ENCODE data around the gene ANKRD11.

ANKRD11 gene

DNA sequence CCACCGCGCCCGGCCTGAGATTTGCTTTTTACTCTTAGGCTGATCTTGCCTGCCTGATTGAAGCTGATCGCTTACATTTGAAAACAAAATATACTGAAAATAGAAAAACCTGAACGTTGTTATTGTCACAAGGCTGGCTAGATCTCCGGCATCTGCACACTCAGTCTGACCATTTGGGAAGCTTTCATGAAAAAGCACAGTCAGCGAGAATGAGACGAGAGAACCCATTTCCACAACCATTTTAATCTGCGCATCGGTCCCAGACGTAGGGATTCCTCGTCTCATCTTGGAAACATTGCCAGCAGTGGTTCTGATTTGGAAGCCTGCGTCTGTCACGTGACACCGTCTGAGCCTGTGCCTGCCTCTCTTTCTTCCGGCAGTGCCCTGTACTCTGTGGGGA, 38.7 kb upstream of the ANKRD11 start:
- Histone ChIP-seq H2AFZ (ENCODE audit: low read depth, low read length) (no peak overlapping the region), H3K27ac (ENCODE audit: low read length, poor library complexity, severe bottlenecking) (no peak overlapping the region), H3K23ac (ENCODE audit: low read length in 2 of 2) (no peak overlapping the region), H3K4me2 (ENCODE audit: low read length, poor library complexity, severe bottlenecking) (no peak overlapping the region), H2BK120ac (ENCODE audit: low read depth, low read length) (no peak overlapping the region), H3K14ac (ENCODE audit: low read length in 2 of 2) (no peak overlapping the region), H3K4me1 (ENCODE audit: control insufficient read depth, insufficient read depth, low read depth, low read length) (peaks cover 4% of the 10 kb centered on the region), H3K27me3 (ENCODE audit: control insufficient read depth in 1 of 2, insufficient read depth in 1 of 2, low read length in 2 of 2) (no peaks in the 10 kb centered on the region), H3K4me3 (ENCODE audit: insufficient read depth in 1 of 2, low read depth in 1 of 2, low read length in 2 of 2) (no peak overlapping the region), H3K79me1 (replicated peaks; ENCODE audit: low read length, poor library complexity, severe bottlenecking) (peaks cover 21% of the 10 kb centered on the region), H2BK15ac (ENCODE audit: low read depth, poor library complexity, severe bottlenecking) (no peak overlapping the region), H4K91ac (ENCODE audit: low read length) (no peak overlapping the region), H3K18ac (ENCODE audit: low read depth in 1 of 2, low read length in 2 of 2) (no peak overlapping the region), H3K36me3 (ENCODE audit: control insufficient read depth in 1 of 2, insufficient read depth in 2 of 2, low read depth in 1 of 2, low read length in 2 of 2) (peaks cover 82 to 94% of the 10 kb centered on the region in 2 experiments), H3K9me3 (ENCODE audit: control insufficient read depth, low read length) (no peaks in the 10 kb centered on the region), H2BK12ac (ENCODE audit: low read length in 2 of 2) (no peak overlapping the region), H3K9ac (ENCODE audit: low read length) (no peak overlapping the region), H2AK5ac (ENCODE audit: low read length, severe bottlenecking) (no peak overlapping the region), H3K4ac (ENCODE audit: low read depth in 1 of 2, low read length in 2 of 2) (no peak overlapping the region), H2BK5ac (ENCODE audit: low read depth, low read length, poor library complexity, severe bottlenecking) (no peak overlapping the region), H4K8ac (ENCODE audit: low read length) (no peak overlapping the region)
- DNase-seq: no peak
- WGBS: 91% methylated on average over 16 of the region's 16 CpGs

DNA sequence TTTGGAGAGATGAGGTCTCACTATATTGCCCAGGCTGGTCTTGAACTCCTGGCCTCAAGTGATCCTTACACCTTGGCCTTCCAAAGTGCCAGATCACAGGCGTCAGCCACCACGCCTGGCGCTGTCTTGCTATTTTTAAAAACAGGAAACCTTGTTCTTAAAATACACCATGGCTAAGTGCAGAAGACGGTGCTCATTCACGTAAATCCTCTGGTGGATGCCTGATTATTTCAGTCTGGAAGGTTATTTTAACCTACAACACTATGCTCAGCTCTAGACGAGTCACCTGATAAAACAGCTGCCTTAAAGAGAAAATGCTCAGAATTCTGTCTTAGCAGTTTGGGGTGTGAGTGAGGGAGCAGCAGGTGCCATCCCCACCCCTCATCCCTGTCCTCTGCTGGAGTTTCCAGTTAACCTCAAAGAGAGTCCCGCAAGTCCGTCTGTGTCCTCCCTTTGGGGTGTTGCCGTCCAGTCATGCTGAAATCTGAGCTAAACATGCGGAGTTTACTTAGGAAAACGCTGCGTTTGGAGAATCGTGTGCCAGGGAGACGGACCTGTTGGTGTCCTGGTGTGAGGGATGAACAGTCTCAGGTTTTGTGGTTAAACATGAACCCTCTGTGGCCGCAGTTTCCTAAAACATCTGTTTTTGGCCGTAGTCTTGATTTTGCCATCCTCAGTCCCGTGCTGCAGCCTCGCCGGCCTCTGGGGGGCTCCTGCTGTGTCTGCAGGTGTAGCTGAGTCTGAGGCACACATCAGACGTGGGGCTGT, 35.0 kb upstream of the ANKRD11 start:
- 93% methylated on average over 19 of the region's 20 CpGs for WGBS
- no peak for DNase-seq
- Histone ChIP-seq H3K18ac (ENCODE audit: low read depth in 1 of 2, low read length in 2 of 2) (no peak overlapping the region), H3K9ac (ENCODE audit: low read length) (no peak overlapping the region), H4K8ac (ENCODE audit: low read length) (no peak overlapping the region), H3K14ac (ENCODE audit: low read length in 2 of 2) (no peak overlapping the region), H2BK15ac (ENCODE audit: low read depth, poor library complexity, severe bottlenecking) (no peak overlapping the region), H3K36me3 (ENCODE audit: control insufficient read depth in 1 of 2, insufficient read depth in 2 of 2, low read depth in 1 of 2, low read length in 2 of 2) (peaks cover 80 to 94% of the 10 kb centered on the region in 2 experiments), H3K4ac (ENCODE audit: low read depth in 1 of 2, low read length in 2 of 2) (no peak overlapping the region), H3K4me1 (ENCODE audit: control insufficient read depth, insufficient read depth, low read depth, low read length) (peaks cover 4% of the 10 kb centered on the region), H3K4me3 (ENCODE audit: insufficient read depth in 1 of 2, low read depth in 1 of 2, low read length in 2 of 2) (no peak overlapping the region), H3K23ac (ENCODE audit: low read length in 2 of 2) (no peak overlapping the region), H3K79me1 (replicated peaks; ENCODE audit: low read length, poor library complexity, severe bottlenecking) (peaks cover 34% of the 10 kb centered on the region), H2BK5ac (ENCODE audit: low read depth, low read length, poor library complexity, severe bottlenecking) (no peak overlapping the region), H2AFZ (ENCODE audit: low read depth, low read length) (no peak overlapping the region), H3K9me3 (ENCODE audit: control insufficient read depth, low read length) (no peaks in the 10 kb centered on the region), H3K4me2 (ENCODE audit: low read length, poor library complexity, severe bottlenecking) (no peak overlapping the region), H3K27me3 (ENCODE audit: control insufficient read depth in 1 of 2, insufficient read depth in 1 of 2, low read length in 2 of 2) (no peaks in the 10 kb centered on the region), H2BK12ac (ENCODE audit: low read length in 2 of 2) (no peak overlapping the region), H3K27ac (ENCODE audit: low read length, poor library complexity, severe bottlenecking) (no peak overlapping the region), H4K91ac (ENCODE audit: low read length) (no peak overlapping the region), H2BK120ac (ENCODE audit: low read depth, low read length) (no peak overlapping the region), H2AK5ac (ENCODE audit: low read length, severe bottlenecking) (no peak overlapping the region)

DNA sequence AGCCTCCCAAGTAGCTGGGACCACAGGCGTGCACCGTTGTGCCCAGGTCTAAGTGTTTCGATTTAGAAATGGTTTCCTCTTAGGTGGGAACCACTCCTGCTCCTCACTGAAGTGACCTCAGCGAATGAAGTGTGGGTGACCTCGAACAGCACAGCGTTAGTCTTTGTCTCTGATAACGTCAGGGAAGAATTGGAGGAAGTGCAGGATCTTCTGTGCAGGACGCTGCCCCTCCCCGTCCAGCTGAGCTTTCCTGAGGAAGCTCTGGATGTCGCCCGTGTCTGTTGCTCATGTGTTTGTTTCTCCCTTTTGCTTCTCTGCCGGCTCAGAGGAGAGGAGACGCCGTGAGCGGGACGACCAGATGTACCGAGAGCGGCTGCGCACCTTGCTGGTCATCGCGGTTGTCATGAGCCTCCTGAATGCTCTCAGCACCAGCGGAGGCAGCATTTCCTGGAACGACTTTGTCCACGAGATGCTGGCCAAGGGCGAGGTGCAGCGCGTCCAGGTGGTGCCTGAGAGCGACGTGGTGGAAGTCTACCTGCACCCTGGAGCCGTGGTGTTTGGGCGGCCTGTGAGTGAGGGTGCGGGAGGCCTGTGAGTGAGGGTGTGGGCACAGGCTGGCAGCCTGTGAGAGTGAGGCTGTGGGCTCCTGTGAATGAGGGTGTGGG, 33.5 kb upstream of the ANKRD11 start:
- H3K4me3 ChIP-seq (ENCODE audit: insufficient read depth in 1 of 2, low read depth in 1 of 2, low read length in 2 of 2): no peak overlapping the region
- H4K91ac ChIP-seq (ENCODE audit: low read length): no peak overlapping the region
- H3K9me3 ChIP-seq (ENCODE audit: control insufficient read depth, low read length): no peaks in the 10 kb centered on the region
- H3K23ac ChIP-seq (ENCODE audit: low read length in 2 of 2): no peak overlapping the region
- H3K27ac ChIP-seq (ENCODE audit: low read length, poor library complexity, severe bottlenecking): no peak overlapping the region
- 96% methylated on average over 32 of the region's 32 CpGs for WGBS
- H2AK5ac ChIP-seq (ENCODE audit: low read length, severe bottlenecking): no peak overlapping the region
- DNase-seq: no peak
- no peak overlapping the region for H3K9ac ChIP-seq (ENCODE audit: low read length)
- no peak overlapping the region for H2AFZ ChIP-seq (ENCODE audit: low read depth, low read length)
- H2BK5ac ChIP-seq (ENCODE audit: low read depth, low read length, poor library complexity, severe bottlenecking): no peak overlapping the region
- H3K14ac ChIP-seq (ENCODE audit: low read length in 2 of 2): no peak overlapping the region
- H3K79me1 ChIP-seq (replicated peaks; ENCODE audit: low read length, poor library complexity, severe bottlenecking): peaks cover 34% of the 10 kb centered on the region
- peaks cover 4% of the 10 kb centered on the region for H3K4me1 ChIP-seq (ENCODE audit: control insufficient read depth, insufficient read depth, low read depth, low read length)
- H3K18ac ChIP-seq (ENCODE audit: low read depth in 1 of 2, low read length in 2 of 2): no peak overlapping the region
- no peak overlapping the region for H3K4ac ChIP-seq (ENCODE audit: low read depth in 1 of 2, low read length in 2 of 2)
- no peak overlapping the region for H2BK12ac ChIP-seq (ENCODE audit: low read length in 2 of 2)
- no peaks in the 10 kb centered on the region for H3K27me3 ChIP-seq (ENCODE audit: control insufficient read depth in 1 of 2, insufficient read depth in 1 of 2, low read length in 2 of 2)
- H2BK120ac ChIP-seq (ENCODE audit: low read depth, low read length): no peak overlapping the region
- H4K8ac ChIP-seq (ENCODE audit: low read length): no peak overlapping the region
- no peak overlapping the region for H3K4me2 ChIP-seq (ENCODE audit: low read length, poor library complexity, severe bottlenecking)
- peaks cover 80 to 97% of the 10 kb centered on the region in 2 experiments for H3K36me3 ChIP-seq (ENCODE audit: control insufficient read depth in 1 of 2, insufficient read depth in 2 of 2, low read depth in 1 of 2, low read length in 2 of 2)
- no peak overlapping the region for H2BK15ac ChIP-seq (ENCODE audit: low read depth, poor library complexity, severe bottlenecking)

DNA sequence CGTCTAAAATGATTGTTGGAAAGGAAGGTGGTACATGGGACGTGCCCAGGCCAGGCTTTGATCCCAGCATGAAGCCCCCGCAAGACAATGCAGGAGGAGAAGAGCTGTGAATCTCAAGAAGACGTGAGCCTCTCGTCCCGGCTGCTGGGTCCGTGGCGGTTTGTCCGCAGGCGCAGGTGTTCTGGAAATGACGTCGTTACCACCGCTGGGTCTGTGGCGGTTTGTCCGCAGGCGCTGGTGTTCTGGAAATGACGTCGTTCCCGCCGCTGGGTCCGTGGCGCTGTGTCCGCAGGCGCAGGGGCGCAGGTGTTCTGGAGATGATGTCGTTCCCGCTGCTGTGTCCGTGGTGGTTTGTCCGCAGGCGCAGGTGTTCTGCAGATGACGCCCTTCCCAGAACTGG, 31.9 kb upstream of the ANKRD11 start:
- Histone ChIP-seq H2AFZ (ENCODE audit: low read depth, low read length) (no peak overlapping the region), H3K4me1 (ENCODE audit: control insufficient read depth, insufficient read depth, low read depth, low read length) (peaks cover 4% of the 10 kb centered on the region), H2BK5ac (ENCODE audit: low read depth, low read length, poor library complexity, severe bottlenecking) (no peak overlapping the region), H4K8ac (ENCODE audit: low read length) (no peak overlapping the region), H2AK5ac (ENCODE audit: low read length, severe bottlenecking) (no peak overlapping the region), H3K14ac (ENCODE audit: low read length in 2 of 2) (no peak overlapping the region), H3K79me1 (replicated peaks; ENCODE audit: low read length, poor library complexity, severe bottlenecking) (peaks cover 40% of the 10 kb centered on the region), H2BK120ac (ENCODE audit: low read depth, low read length) (no peak overlapping the region), H3K36me3 (ENCODE audit: control insufficient read depth in 1 of 2, insufficient read depth in 2 of 2, low read depth in 1 of 2, low read length in 2 of 2) (peaks cover 82 to 100% of the 10 kb centered on the region in 2 experiments), H4K91ac (ENCODE audit: low read length) (no peak overlapping the region), H3K9me3 (ENCODE audit: control insufficient read depth, low read length) (no peaks in the 10 kb centered on the region), H3K4me3 (ENCODE audit: insufficient read depth in 1 of 2, low read depth in 1 of 2, low read length in 2 of 2) (no peak overlapping the region), H3K23ac (ENCODE audit: low read length in 2 of 2) (no peak overlapping the region), H3K4me2 (ENCODE audit: low read length, poor library complexity, severe bottlenecking) (no peak overlapping the region), H3K9ac (ENCODE audit: low read length) (no peak overlapping the region), H2BK12ac (ENCODE audit: low read length in 2 of 2) (no peak overlapping the region), H3K27me3 (ENCODE audit: control insufficient read depth in 1 of 2, insufficient read depth in 1 of 2, low read length in 2 of 2) (no peaks in the 10 kb centered on the region), H3K18ac (ENCODE audit: low read depth in 1 of 2, low read length in 2 of 2) (no peak overlapping the region), H3K4ac (ENCODE audit: low read depth in 1 of 2, low read length in 2 of 2) (no peak overlapping the region), H2BK15ac (ENCODE audit: low read depth, poor library complexity, severe bottlenecking) (no peak overlapping the region), H3K27ac (ENCODE audit: low read length, poor library complexity, severe bottlenecking) (no peak overlapping the region)
- 94% methylated on average over 31 of the region's 31 CpGs for WGBS
- no peak for DNase-seq

Data from mesenchymal stem cell (in vitro differentiated cells and primary cell).